Nephron progenitor cell (in vitro differentiated cells): ENCODE data around the gene ZFP42.

ENCODE experiments used
- DNase-seq: peaks from one replicate; pipeline ENCODE4 v3.0.0; 2021
- H3K27ac Mint-ChIP-seq: 2 replicates; pipeline ENCODE4 v1.8.0; 2021; ENCODE audit warnings: mild to moderate bottlenecking, moderate library complexity, mixed read lengths
- H3K27me3 Mint-ChIP-seq: 2 replicates; pipeline ENCODE4 v1.8.0; 2021; ENCODE audit warnings: mild to moderate bottlenecking, low read depth, mixed read lengths; ENCODE audit not compliant: poor library complexity
- H3K36me3 Mint-ChIP-seq: 2 replicates; pipeline ENCODE4 v1.8.0; 2021; ENCODE audit warnings: low read depth, mixed read lengths
- H3K4me1 Mint-ChIP-seq: 2 replicates; pipeline ENCODE4 v1.8.0; 2021; ENCODE audit warnings: mixed read lengths
- H3K4me3 Mint-ChIP-seq: 2 replicates; pipeline ENCODE4 v1.8.0; 2021; ENCODE audit warnings: mild to moderate bottlenecking, moderate library complexity, mixed read lengths
- H3K9me3 Mint-ChIP-seq: 2 replicates; pipeline ENCODE4 v1.8.0; 2021; ENCODE audit warnings: mild to moderate bottlenecking, moderate library complexity, mixed read lengths
- CTCF ChIP-seq: fragments of 200-600 bp; sonication (generic); IDR thresholded peaks from 2 replicates; pipeline ENCODE4 v1.5.0; 2021; ENCODE audit warnings: antibody characterized with exemption

The ZFP42 gene

GRCh38 chr4:188046657-188047056, 51.1 kb downstream of the ZFP42 start:
- no peak for DNase-seq
- peaks cover 1% of the 10 kb centered on the region for H3K9me3 Mint-ChIP-seq
- peaks cover 11% of the 10 kb centered on the region for H3K4me1 Mint-ChIP-seq
- H3K27ac Mint-ChIP-seq = no peak overlapping the region
- H3K4me3 Mint-ChIP-seq = no peak overlapping the region
- peaks cover 6% of the 10 kb centered on the region for H3K27me3 Mint-ChIP-seq
- no peak for TF ChIP-seq CTCF
- no peaks in the 10 kb centered on the region for H3K36me3 Mint-ChIP-seq

GRCh38 chr4:188053302-188053701, 57.7 kb downstream of the ZFP42 start:
- no peaks in the 10 kb centered on the region for H3K36me3 Mint-ChIP-seq
- no peak overlapping the region for H3K27ac Mint-ChIP-seq
- H3K4me1 Mint-ChIP-seq = no peaks in the 10 kb centered on the region
- no peak for DNase-seq
- H3K9me3 Mint-ChIP-seq = no peaks in the 10 kb centered on the region
- H3K4me3 Mint-ChIP-seq = no peak overlapping the region
- H3K27me3 Mint-ChIP-seq = peaks cover 6% of the 10 kb centered on the region
- TF ChIP-seq CTCF = no peak
